PFSK-1 (cell line): ENCODE data around the gene FBN2.

Experiments
- FOXP2 ChIP-seq: optimal IDR thresholded peaks from 2 replicates; pipeline ENCODE3; 2011; ENCODE audit warnings: borderline replicate concordance, control low read depth, inconsistent platforms; ENCODE audit not compliant: insufficient read depth; ENCODE audit errors: extremely low read length, extremely low read depth
- POLR2AphosphoS5 ChIP-seq: IDR thresholded peaks from 2 replicates; pipeline ENCODE4 v1.6.1; 2012; ENCODE audit warnings: low read depth, mild to moderate bottlenecking, control low read depth, low read length, moderate library complexity
- REST ChIP-seq, 2 experiments: IDR thresholded peaks; 2 replicates each; pipeline versions ENCODE4 v1.6.1 to v1.8.0; 2011 to 2012; ENCODE audit warnings: low read depth in 2 of 2, low read length in 2 of 2, control low read depth in 1 of 2, inconsistent platforms in 1 of 2, mild to moderate bottlenecking in 1 of 2, moderate library complexity in 1 of 2; ENCODE audit not compliant: insufficient read depth in 1 of 2
- SIN3A ChIP-seq: IDR thresholded peaks from 2 replicates; pipeline ENCODE4 v1.6.1; 2012; ENCODE audit warnings: mild to moderate bottlenecking, low read length, moderate library complexity, borderline replicate concordance; ENCODE audit not compliant: insufficient read depth
- TAF1 ChIP-seq: IDR thresholded peaks from 2 replicates; pipeline ENCODE4 v1.6.1; 2012; ENCODE audit warnings: low read length, control low read depth, borderline replicate concordance; ENCODE audit not compliant: insufficient read depth

- no peak for TF ChIP-seq REST (IDR thresholded peaks at IDR 0.05; ENCODE audit: insufficient read depth in 1 of 2, low read depth in 2 of 2, low read length in 2 of 2)
- TF ChIP-seq POLR2AphosphoS5: no peak
- TF ChIP-seq SIN3A: no peak
- no peak for TF ChIP-seq FOXP2
- TF ChIP-seq TAF1: no peak
Measured at GRCh38 chr5:128395073-128395472, 143.0 kb downstream of the FBN2 start.
